Measurements from ENCODE around the gene AMOTL1. TPM values are rescaled to one million over a fixed set of nuclear protein-coding genes. Genes with fewer than 3 reads are reported as not detected.

AMOTL1 gene
- total RNA-seq, 1 donor: 64.7 TPM

DNA sequence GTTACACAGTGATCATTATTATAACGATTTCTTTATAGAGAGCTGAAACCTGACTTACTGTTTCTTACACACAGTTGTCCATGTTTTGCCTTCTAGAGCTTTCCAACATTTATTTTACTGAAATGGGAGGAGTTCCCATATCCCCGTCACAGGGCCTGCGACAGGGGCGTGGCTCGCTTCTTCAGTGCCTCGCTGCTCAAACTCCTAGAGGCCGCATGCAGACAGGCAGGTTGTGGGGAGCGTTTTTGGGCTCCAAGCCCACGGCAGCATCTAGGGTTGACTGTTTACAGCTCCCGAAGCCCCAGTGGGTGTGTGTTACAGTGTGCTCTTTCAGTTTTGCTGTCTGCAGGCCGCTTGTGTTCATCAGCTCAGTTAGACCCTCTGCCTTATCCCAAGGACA, 12.7 kb upstream of the AMOTL1 start:
- no peak for TF ChIP-seq CTCF (IDR thresholded peaks at IDR 0.05; ENCODE audit: insufficient read depth, low read length)
- DNase-seq (ENCODE audit: low read depth): no peak
- no peak overlapping the region for H3K4me3 ChIP-seq (ENCODE audit: low read depth, low read length)

- DNase-seq (ENCODE audit: low read depth): no peak
- H3K4me3 ChIP-seq (ENCODE audit: low read depth, low read length): no peak overlapping the region
- no peak for TF ChIP-seq CTCF (IDR thresholded peaks at IDR 0.05; ENCODE audit: insufficient read depth, low read length)
These were observed 11.0 kb upstream of the AMOTL1 start for GRCh38 chr11:94757037-94757735.

DNA sequence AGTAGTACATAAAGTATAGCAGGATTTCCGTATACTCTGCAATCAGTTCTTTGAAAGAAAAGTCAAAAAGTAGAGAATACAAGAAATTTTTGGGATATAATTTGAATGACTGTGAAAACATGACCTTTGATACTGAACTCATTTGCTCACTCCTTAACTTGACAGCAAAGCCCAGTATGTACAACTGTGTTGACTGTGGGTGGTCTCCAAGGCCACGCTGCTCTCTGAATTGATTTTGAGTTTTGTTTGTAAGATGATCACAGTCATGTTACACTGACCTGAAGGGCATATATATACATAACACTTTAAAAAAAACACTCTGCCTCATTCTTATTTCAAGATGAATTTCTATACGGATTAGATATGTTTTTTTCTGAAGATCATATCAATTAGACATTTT, 9.5 kb upstream of the AMOTL1 start:
- TF ChIP-seq CTCF (IDR thresholded peaks at IDR 0.05; ENCODE audit: insufficient read depth, low read length): no peak
- no peak overlapping the region for H3K4me3 ChIP-seq (ENCODE audit: low read depth, low read length)
- DNase-seq (ENCODE audit: low read depth): no peak

- H3K4me3 ChIP-seq (ENCODE audit: low read depth, low read length): no peak overlapping the region
- DNase-seq (ENCODE audit: low read depth): no peak
- no peak for TF ChIP-seq CTCF (IDR thresholded peaks at IDR 0.05; ENCODE audit: insufficient read depth, low read length)
These were observed 8.6 kb upstream of the AMOTL1 start for GRCh38 chr11:94759522-94759921.

DNA sequence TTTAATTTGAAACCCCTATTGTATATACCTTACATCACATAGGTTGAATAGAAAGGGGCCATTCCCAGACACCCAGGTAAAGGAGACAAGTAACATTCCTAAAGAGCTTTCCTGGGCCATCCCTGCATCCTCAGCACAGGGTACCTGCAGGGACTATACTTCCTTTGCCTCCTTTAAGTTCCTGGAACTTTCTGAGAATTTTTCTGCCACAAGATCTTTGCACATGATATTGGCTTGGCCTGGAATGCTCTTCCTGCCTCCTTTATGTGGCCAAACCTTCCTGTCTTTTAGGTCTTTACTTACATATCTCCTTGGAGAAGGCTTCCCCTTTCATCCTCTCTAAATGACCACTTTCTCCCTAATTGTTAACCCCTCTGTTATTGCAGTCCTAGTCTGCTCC, 7.9 kb upstream of the AMOTL1 start:
- no peak for TF ChIP-seq CTCF (IDR thresholded peaks at IDR 0.05; ENCODE audit: insufficient read depth, low read length)
- DNase-seq (ENCODE audit: low read depth): no peak
- no peak overlapping the region for H3K4me3 ChIP-seq (ENCODE audit: low read depth, low read length)

- TF ChIP-seq CTCF (IDR thresholded peaks at IDR 0.05; ENCODE audit: insufficient read depth, low read length): no peak
- DNase-seq (ENCODE audit: low read depth): no peak
- no peak overlapping the region for H3K4me3 ChIP-seq (ENCODE audit: low read depth, low read length)
These were observed 5.9 kb upstream of the AMOTL1 start for GRCh38 chr11:94762208-94762607.

GRCh38 chr11:94762995-94763394, 5.2 kb upstream of the AMOTL1 start:
- TF ChIP-seq CTCF (IDR thresholded peaks at IDR 0.05; ENCODE audit: insufficient read depth, low read length): no peak

More at GRCh38 chr11:94762995-94763394, 5.2 kb upstream of the AMOTL1 start:
- no peak for DNase-seq (ENCODE audit: low read depth)
- H3K4me3 ChIP-seq (ENCODE audit: low read depth, low read length): no peak overlapping the region

Data from fibroblast of the aortic adventitia (primary cell).